HUES6 (cell line): Measurements from ENCODE around the gene FCHSD1.
A peak's percentile ranks its signal among the peaks of the same experiment; 100 is the strongest.

ENCODE experiments used
- H3K27ac ChIP-seq: 2 replicates; pipeline ENCODE4 v1.7.0; 2013; ENCODE audit warnings: low read depth, mild to moderate bottlenecking, low read length, inconsistent platforms
- H3K27me3 ChIP-seq: 2 replicates; pipeline ENCODE4 v1.6.1; 2013; ENCODE audit warnings: low read length; ENCODE audit not compliant: control insufficient read depth, insufficient read depth
- H3K36me3 ChIP-seq: 2 replicates; pipeline ENCODE4 v1.6.1; 2013; ENCODE audit warnings: low read length; ENCODE audit not compliant: control insufficient read depth, insufficient read depth
- H3K4me1 ChIP-seq: 2 replicates; pipeline ENCODE4 v1.6.1; 2013; ENCODE audit warnings: low read length; ENCODE audit not compliant: control insufficient read depth, insufficient read depth
- H3K4me3 ChIP-seq: 2 replicates; pipeline ENCODE4 v1.5.1; 2013; ENCODE audit warnings: low read depth, low read length
- H3K9ac ChIP-seq: one replicate; pipeline ENCODE4 v1.6.1; 2013; ENCODE audit warnings: mild to moderate bottlenecking, low read length
- H3K9me3 ChIP-seq: 2 replicates; pipeline ENCODE4 v1.6.1; 2013; ENCODE audit warnings: low read depth, low read length; ENCODE audit not compliant: control insufficient read depth, insufficient read depth

FCHSD1 gene

DNA sequence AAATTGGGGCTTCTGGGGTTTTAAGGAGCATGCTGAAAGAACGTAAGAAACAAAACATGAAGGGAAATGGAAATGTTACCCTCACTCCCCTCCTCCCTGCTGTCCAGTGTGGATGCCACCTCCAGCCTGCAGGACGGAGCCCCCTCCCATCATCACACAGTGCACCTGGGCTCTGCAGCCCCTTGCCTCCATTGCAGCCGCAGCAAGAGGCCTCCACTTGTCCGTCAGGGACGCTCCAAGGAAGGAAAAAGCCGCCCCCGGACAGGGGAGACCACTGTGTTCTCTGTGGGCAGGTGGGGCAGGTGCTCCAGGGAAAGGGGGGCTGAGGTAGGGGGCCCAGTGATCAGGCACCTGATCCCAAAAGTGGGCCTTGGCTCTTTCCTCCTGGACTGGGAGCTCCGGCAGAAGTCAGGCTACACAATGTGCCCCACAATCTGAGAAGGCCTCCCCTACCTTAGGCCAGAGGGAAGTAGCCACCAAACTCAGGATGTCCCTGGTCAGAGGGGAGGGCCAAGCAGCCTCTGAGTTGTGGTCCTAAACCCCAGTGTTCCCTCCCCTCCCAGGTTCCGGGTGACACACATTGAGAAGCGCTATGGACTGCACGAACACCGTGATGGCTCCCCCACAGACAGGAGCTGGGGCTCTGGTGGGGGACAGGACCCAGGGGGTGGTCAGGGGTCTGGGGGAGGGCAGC lies 11.7 kb downstream of the FCHSD1 start:
- no peak overlapping the region for H3K4me3 ChIP-seq
- peaks cover 13% of the 10 kb centered on the region for H3K4me1 ChIP-seq
- peaks cover 13% of the 10 kb centered on the region for H3K36me3 ChIP-seq
- H3K9me3 ChIP-seq, result no peaks in the 10 kb centered on the region
- H3K27me3 ChIP-seq, result peaks cover 10% of the 10 kb centered on the region; the same call in 1 of the 2 replicates
- H3K9ac ChIP-seq, result no peak overlapping the region
- no peak overlapping the region for H3K27ac ChIP-seq

DNA sequence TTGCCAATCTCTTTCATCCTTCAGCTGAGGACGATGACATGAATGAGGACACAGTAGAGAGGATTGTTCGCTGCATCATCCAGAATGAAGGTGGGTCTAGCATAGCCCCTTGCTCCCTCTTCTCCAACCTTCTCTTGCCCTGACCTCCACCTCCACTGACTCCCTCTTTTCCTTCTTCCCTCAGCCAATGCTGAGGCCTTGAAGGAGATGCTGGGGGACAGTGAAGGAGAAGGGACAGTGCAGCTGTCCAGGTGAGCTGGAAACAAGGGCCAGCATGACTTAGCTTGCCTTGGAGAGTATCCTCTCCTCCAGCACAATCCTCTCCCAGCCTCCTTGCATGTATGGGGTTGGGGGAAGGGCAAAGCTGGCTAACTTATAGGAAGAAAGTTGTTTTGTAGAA lies 12.4 kb downstream of the FCHSD1 start:
- Histone ChIP-seq H3K27me3 (peaks cover 10% of the 10 kb centered on the region; the same call in 1 of the 2 replicates), H3K4me1 (peaks cover 13% of the 10 kb centered on the region), H3K9me3 (no peaks in the 10 kb centered on the region), H3K27ac (no peak overlapping the region), H3K9ac (no peak overlapping the region), H3K36me3 (peaks cover 8% of the 10 kb centered on the region), H3K4me3 (no peak overlapping the region)

DNA sequence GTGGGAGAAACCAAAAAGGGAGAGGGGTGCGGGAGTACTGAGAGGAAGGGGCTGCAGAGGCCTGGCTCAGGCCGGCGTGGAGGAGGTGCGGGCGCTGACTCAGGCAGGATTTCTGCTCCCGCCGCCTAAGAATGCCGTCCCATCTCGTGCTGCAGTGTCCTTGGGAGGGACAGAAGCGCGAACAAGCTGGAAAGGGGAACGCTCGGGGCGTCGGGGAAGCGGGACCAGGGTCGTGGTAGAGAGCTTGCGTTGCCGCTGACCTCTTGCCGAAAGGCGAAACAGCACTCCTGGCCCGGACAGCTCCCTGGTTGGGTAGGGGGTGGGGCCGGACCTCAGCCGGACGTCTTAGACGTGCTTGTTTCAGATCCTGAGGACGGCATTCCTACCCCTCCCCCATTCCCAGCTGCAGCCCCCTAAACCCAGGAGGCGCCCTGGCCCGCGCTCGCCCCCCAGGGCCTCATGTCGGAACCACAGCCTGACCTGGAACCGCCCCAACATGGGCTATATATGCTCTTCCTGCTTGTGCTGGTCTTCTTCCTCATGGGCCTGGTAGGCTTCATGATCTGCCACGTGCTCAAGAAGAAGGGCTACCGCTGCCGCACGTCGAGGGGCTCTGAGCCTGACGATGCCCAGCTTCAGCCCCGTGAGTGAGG lies 13.3 kb downstream of the FCHSD1 start:
- H3K36me3 ChIP-seq, result peaks cover 6% of the 10 kb centered on the region
- H3K27ac ChIP-seq, result no peak overlapping the region; the same call in 1 of the 2 replicates
- H3K4me1 ChIP-seq, result peaks cover 13% of the 10 kb centered on the region
- H3K4me3 ChIP-seq, result peak overlapping the region; percentile 91
- peaks cover 10% of the 10 kb centered on the region; the same call in 1 of the 2 replicates for H3K27me3 ChIP-seq
- H3K9ac ChIP-seq, result peak overlapping the region; percentile 67
- H3K9me3 ChIP-seq, result no peaks in the 10 kb centered on the region

DNA sequence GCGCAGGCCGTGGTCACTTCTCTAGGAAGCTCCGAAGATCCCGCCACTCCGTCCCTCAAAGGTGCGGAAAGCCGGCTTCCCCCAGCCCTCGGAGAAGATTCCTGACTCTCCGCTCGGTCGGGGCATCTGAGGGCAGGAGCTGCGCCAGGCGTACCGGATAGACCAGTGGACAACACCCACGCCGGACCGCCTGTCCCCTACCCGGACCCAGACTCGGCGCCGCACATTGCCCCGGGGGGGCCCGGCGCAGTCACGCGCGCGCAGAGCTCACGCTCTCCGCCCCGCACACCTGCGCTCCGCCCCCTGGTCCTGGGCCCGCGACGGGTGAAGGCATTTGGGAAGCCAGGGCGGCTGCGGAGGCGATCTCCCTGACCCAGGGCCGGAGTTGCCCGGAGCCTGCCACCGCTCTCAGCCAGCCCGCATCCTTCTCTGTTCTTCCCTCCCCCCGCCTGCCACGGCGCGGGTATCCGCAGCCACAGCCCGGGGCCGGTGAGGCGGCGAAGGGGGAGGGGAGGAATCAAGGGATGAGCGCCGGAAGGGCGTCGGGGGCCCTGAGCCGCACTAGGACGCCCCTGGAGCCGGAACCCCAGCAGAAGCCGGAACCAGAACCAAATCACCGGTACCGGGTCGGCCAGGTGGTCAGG lies 14.0 kb downstream of the FCHSD1 start:
- peaks cover 13% of the 10 kb centered on the region for H3K4me1 ChIP-seq
- peaks cover 10% of the 10 kb centered on the region for H3K36me3 ChIP-seq
- peak overlapping the region; percentile 67 for H3K9ac ChIP-seq
- H3K27me3 ChIP-seq, result peaks cover 10% of the 10 kb centered on the region; the same call in 1 of the 2 replicates
- no peaks in the 10 kb centered on the region for H3K9me3 ChIP-seq
- H3K4me3 ChIP-seq, result peak overlapping the region; percentile 91
- no peak overlapping the region; the same call in 1 of the 2 replicates for H3K27ac ChIP-seq

DNA sequence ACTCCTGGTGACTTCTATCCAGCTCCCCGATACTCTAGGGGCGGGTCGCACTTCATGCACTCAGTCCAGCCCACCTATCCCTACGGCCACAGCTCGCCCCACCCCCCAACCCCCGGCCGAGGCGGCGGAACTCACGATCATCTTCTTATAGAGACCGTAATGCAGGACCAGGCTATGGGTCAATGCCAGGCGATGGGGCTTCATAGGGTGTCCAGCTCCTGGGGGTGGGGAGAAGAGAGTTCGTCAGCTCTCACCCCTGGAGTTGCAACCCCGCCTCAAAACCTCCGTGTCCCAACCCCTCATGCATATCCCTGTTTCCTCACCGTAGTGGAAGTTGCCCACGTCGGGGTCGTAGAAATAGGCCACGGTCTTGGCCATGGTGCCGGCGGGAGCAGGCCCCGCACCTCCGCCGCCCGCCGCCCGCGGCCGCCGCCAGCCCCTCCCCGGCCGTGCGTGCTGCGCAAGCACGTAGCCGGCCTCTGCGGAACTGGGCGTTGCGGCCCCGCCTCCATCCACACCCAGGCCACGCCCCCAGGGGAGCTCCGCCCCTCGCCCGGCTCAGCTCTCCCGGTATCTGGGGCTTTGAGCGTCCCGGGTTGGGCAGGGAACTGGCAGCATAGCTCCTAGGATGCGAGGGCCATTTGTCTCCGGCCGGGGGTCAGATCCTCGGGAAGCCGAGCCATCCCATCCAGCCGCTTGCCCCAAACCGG lies 14.7 kb downstream of the FCHSD1 start, which contains the start of the genes HDAC3 and RELL2:
Gene HDAC3 (minus strand): TSS at position 437 of the 710 bp plus-strand sequence. CDS start 59 bp downstream, at position 378.
Gene RELL2 (plus strand): TSS at position 585 of the 710 bp plus-strand sequence. CDS start 1,229 bp downstream, outside the sequence.
- H3K4me1 ChIP-seq, result peaks cover 13% of the 10 kb centered on the region
- H3K27ac ChIP-seq, result peak within 1 kb of the TSS; percentile 38; the same call in 1 of the 2 replicates
- peaks cover 10% of the 10 kb centered on the region for H3K36me3 ChIP-seq

DNA sequence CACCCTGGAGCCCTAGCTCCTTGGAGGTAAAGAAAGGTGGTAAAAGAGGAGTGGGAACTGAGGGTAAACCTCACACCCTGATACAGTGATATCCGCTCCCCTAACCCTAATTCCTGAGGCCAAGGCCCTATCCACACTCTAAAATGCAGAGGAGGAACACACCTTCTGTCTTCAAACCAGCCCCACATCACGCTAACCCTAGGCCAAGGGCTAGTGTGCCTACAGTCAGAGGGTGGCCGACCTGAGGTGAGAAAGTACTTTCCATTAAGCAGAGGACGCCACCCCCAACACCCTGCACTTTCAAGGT lies 15.2 kb downstream of the FCHSD1 start:
- H3K36me3 ChIP-seq, result peaks cover 10% of the 10 kb centered on the region

More for the DNA sequence above, 14.7 kb downstream of the FCHSD1 start, which contains the start of the genes HDAC3 and RELL2:
- no peaks in the 10 kb centered on the region for H3K9me3 ChIP-seq
- H3K9ac ChIP-seq, result peak within 1 kb of the TSS; percentile 91
- peaks cover 10% of the 10 kb centered on the region; the same call in 1 of the 2 replicates for H3K27me3 ChIP-seq
- peak within 1 kb of the TSS; percentile 91 for H3K4me3 ChIP-seq

DNA sequence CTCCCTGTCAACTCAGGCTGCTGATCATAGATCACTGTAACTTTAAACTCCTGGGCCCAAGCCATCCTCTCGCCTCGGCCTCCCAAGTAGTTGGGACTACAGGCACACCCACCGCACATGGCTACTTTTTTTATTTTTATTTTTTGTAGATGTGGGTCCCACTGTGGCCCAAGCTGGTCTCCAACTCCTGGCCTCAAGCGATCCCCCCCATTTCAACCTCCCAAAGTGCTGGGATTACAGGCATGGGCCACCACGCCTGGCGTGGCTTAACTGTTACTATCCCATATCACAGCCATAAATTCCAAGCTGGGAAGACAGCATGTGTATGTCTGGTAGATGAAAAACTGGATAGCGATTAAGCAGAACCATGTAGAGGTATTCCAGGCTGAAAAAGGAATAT lies 15.6 kb downstream of the FCHSD1 start:
- H3K4me1 ChIP-seq, result peaks cover 13% of the 10 kb centered on the region
- H3K4me3 ChIP-seq, result peak overlapping the region; percentile 91
- peaks cover 10% of the 10 kb centered on the region; the same call in 1 of the 2 replicates for H3K27me3 ChIP-seq
- no peaks in the 10 kb centered on the region for H3K9me3 ChIP-seq
- peaks cover 10% of the 10 kb centered on the region for H3K36me3 ChIP-seq
- no peak overlapping the region for H3K27ac ChIP-seq
- H3K9ac ChIP-seq, result peak overlapping the region; percentile 91

More for the DNA sequence above, 15.2 kb downstream of the FCHSD1 start:
- Histone ChIP-seq H3K9me3 (no peaks in the 10 kb centered on the region), H3K9ac (peak overlapping the region; percentile 91), H3K27ac (0 out of 2 replicates have a peak overlapping the region, but pooled peaks have one; percentile 38), H3K4me3 (peak overlapping the region; percentile 91), H3K27me3 (peaks cover 10% of the 10 kb centered on the region; the same call in 1 of the 2 replicates), H3K4me1 (peaks cover 13% of the 10 kb centered on the region)

DNA sequence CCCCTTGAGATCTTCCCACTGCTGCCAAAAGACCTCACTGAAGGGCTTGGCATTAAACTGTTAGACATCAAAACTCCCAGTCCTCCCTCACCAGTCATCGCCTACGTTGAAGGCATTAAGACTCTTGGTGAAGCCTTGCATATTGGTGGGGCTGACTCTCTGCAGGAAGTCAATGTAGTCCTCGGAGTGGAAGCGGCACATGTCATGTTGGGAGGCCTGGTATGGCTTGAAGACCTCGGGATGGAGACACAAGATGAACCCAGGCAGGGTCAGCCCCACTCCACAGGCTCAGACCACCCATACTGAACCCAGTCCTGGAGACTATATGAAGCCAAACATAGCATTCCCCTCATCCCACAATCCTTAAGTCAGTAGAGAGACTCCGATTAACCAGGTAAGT lies 16.5 kb downstream of the FCHSD1 start:
- peaks cover 16% of the 10 kb centered on the region for H3K36me3 ChIP-seq
- no peak overlapping the region for H3K9ac ChIP-seq

DNA sequence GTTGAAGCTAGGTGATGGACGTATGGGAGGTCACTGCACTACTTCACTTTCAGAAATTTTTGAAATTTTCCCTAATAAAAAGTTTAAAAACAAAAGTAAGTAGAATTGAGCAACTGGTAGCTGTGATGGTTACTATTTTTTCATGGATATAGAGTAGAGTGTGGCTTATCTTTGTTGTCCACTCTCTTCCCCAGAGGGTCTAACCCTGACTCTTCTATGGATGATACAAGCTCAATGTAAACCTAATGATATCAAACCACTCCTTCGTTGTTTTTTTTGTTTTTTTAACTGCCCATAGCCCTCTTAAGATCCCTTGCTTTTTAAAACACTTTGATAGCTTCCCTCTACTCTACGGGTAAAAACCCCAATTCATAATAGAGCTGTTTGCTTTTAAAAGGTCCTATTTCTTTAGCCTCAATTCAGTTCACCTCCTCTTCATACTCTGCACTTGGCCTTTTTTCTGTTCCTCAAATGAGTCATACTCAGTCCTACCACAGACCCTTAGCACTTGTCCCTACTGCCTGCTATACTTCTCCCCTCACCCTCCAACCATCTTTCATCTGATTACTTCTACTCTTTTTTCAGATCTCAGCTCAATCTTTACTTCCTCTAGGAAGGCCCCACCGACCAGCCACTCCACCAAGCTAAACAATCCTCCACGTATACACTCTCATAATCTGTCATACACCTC lies 17.2 kb downstream of the FCHSD1 start:
- Histone ChIP-seq H3K36me3 (peaks cover 23% of the 10 kb centered on the region), H3K27me3 (peaks cover 10% of the 10 kb centered on the region; the same call in 1 of the 2 replicates), H3K4me3 (no peak overlapping the region), H3K4me1 (peaks cover 13% of the 10 kb centered on the region), H3K9ac (no peak overlapping the region), H3K27ac (no peak overlapping the region), H3K9me3 (no peaks in the 10 kb centered on the region)

More for the DNA sequence above, 16.5 kb downstream of the FCHSD1 start:
- no peak overlapping the region for H3K4me3 ChIP-seq
- H3K27ac ChIP-seq, result no peak overlapping the region
- peaks cover 13% of the 10 kb centered on the region for H3K4me1 ChIP-seq
- H3K27me3 ChIP-seq, result peaks cover 10% of the 10 kb centered on the region; the same call in 1 of the 2 replicates
- H3K9me3 ChIP-seq, result no peaks in the 10 kb centered on the region

DNA sequence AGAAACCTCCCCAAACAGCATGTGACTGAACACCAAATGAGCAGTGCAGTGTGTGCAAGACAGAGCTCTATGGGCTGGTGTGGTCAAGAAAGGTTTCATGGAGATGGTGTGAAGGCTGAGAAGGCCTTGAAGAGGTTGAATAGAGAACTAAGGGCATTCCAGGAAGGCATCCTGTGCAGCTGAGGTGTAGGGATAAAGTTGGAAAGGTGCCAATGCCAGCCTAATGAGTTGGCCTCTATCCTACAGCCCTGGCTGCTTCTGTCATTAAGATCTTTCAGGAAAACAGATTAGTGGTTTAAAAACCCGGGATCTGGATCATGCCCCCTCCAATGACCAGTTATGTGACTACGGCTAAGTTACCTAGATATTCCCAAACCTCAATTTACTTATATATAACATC lies 18.6 kb downstream of the FCHSD1 start:
- no peak overlapping the region for H3K4me3 ChIP-seq
- no peaks in the 10 kb centered on the region for H3K9me3 ChIP-seq
- peaks cover 6% of the 10 kb centered on the region; the same call in 1 of the 2 replicates for H3K27me3 ChIP-seq
- H3K27ac ChIP-seq, result no peak overlapping the region
- H3K36me3 ChIP-seq, result peaks cover 37% of the 10 kb centered on the region
- no peak overlapping the region for H3K9ac ChIP-seq
- H3K4me1 ChIP-seq, result peaks cover 8% of the 10 kb centered on the region
